H9 (cell line): ENCODE results near the gene CRACR2A. TPM values are rescaled to one million over a fixed set of nuclear protein-coding genes. Genes with fewer than 3 reads are reported as not detected.
A peak's percentile ranks its signal among the peaks of the same experiment; 100 is the strongest.

Experiments
- DNase-seq: peaks from one replicate; pipeline ENCODE4 v3.0.0-alpha.2; 2017
- H2AFZ ChIP-seq: one replicate; pipeline ENCODE4 v1.6.1; 2013; ENCODE audit warnings: mild to moderate bottlenecking, low read length, control low read depth, moderate library complexity
- H2AK5ac ChIP-seq: 2 replicates; pipeline ENCODE4 v1.6.1; 2013; ENCODE audit warnings: low read length, control low read depth, mixed read lengths; ENCODE audit not compliant: insufficient read length
- H2BK120ac ChIP-seq: one replicate; pipeline ENCODE4 v1.6.1; 2013; ENCODE audit warnings: low read depth, mild to moderate bottlenecking, low read length, control low read depth, inconsistent platforms; ENCODE audit not compliant: poor library complexity, severe bottlenecking
- H2BK12ac ChIP-seq: 2 replicates; pipeline ENCODE4 v1.6.1; 2013; ENCODE audit warnings: low read length, control low read depth, mixed read lengths, low read depth; ENCODE audit not compliant: insufficient read length
- H2BK15ac ChIP-seq: 2 replicates; pipeline ENCODE4 v1.6.1; 2013; ENCODE audit warnings: low read depth, low read length, control low read depth
- H2BK20ac ChIP-seq: one replicate; pipeline ENCODE4 v1.6.1; 2013; ENCODE audit warnings: low read depth, mild to moderate bottlenecking, low read length, control low read depth, inconsistent platforms; ENCODE audit not compliant: poor library complexity, severe bottlenecking
- H2BK5ac ChIP-seq: 2 replicates; pipeline ENCODE4 v1.6.1; 2013; ENCODE audit warnings: low read length, control low read depth, mixed read lengths; ENCODE audit not compliant: insufficient read length
- H3K14ac ChIP-seq: 2 replicates; pipeline ENCODE4 v1.6.1; 2013; ENCODE audit warnings: low read length, control low read depth; ENCODE audit not compliant: insufficient read depth
- H3K18ac ChIP-seq: 2 replicates; pipeline ENCODE4 v1.6.1; 2013; ENCODE audit warnings: low read depth, mild to moderate bottlenecking, mixed read lengths, low read length, control low read depth; ENCODE audit not compliant: insufficient read length
- H3K23ac ChIP-seq: 2 replicates; pipeline ENCODE4 v1.6.1; 2013; ENCODE audit warnings: low read length, control low read depth, mixed read lengths, low read depth; ENCODE audit not compliant: insufficient read length
- H3K23me2 ChIP-seq: 2 replicates; pipeline ENCODE4 v1.6.1; 2013; ENCODE audit warnings: low read depth, mild to moderate bottlenecking, mixed read lengths, low read length, control low read depth; ENCODE audit not compliant: insufficient read length, poor library complexity, severe bottlenecking
- H3K27ac ChIP-seq: 2 replicates; pipeline ENCODE4 v1.5.1; 2013; ENCODE audit warnings: low read length, control low read depth, mixed read lengths, low read depth; ENCODE audit not compliant: insufficient read length
- H3K27me3 ChIP-seq: 2 replicates; pipeline ENCODE4 v1.6.1; 2013; ENCODE audit warnings: low read length, control low read depth, inconsistent platforms; ENCODE audit not compliant: insufficient read depth
- H3K4ac ChIP-seq: 2 replicates; pipeline ENCODE4 v1.6.1; 2013; ENCODE audit warnings: low read depth, mild to moderate bottlenecking, control low read depth, inconsistent platforms, low read length, moderate library complexity
- H3K4me1 ChIP-seq: 2 replicates; pipeline ENCODE4 v1.6.1; 2013; ENCODE audit warnings: low read length, control low read depth, inconsistent platforms; ENCODE audit not compliant: insufficient read depth
- H3K4me2 ChIP-seq: 2 replicates; pipeline ENCODE4 v1.6.1; 2013; ENCODE audit warnings: low read length, control low read depth, mixed read lengths; ENCODE audit not compliant: insufficient read length, insufficient read depth
- H3K56ac ChIP-seq: 2 replicates; pipeline ENCODE4 v1.6.1; 2013; ENCODE audit warnings: low read depth, mild to moderate bottlenecking, mixed read lengths, low read length, control low read depth; ENCODE audit not compliant: insufficient read length
- H3K79me1 ChIP-seq: 2 replicates; pipeline ENCODE4 v1.6.1; 2013; ENCODE audit warnings: low read depth, mild to moderate bottlenecking, moderate library complexity, low read length, control low read depth, inconsistent platforms; ENCODE audit not compliant: insufficient read depth, poor library complexity, severe bottlenecking
- H3K79me2 ChIP-seq: 2 replicates; pipeline ENCODE4 v1.6.1; 2013; ENCODE audit warnings: low read length, control low read depth, inconsistent platforms; ENCODE audit not compliant: insufficient read depth
- H3K9ac ChIP-seq: 2 replicates; pipeline ENCODE4 v1.6.1; 2013; ENCODE audit warnings: low read length, control low read depth, mixed read lengths; ENCODE audit not compliant: insufficient read length; ENCODE audit errors: extremely low read depth
- H3K9me3 ChIP-seq: one replicate; pipeline ENCODE4 v1.6.1; 2013; ENCODE audit warnings: low read depth, low read length, inconsistent platforms; ENCODE audit not compliant: control insufficient read depth
- H3T11ph ChIP-seq: one replicate; pipeline ENCODE4 v1.6.1; 2013; ENCODE audit warnings: mild to moderate bottlenecking, low read length, control low read depth, inconsistent platforms
- H4K20me1 ChIP-seq: one replicate; pipeline ENCODE4 v1.6.1; 2013; ENCODE audit not compliant: control insufficient read depth, insufficient read length, insufficient read depth
- H4K5ac ChIP-seq: 2 replicates; pipeline ENCODE4 v1.6.1; 2013; ENCODE audit warnings: low read depth, mild to moderate bottlenecking, mixed read lengths, low read length, control low read depth; ENCODE audit not compliant: insufficient read length
- H4K8ac ChIP-seq: replicated peaks from 2 replicates; pipeline ENCODE4 v1.6.1; 2013; ENCODE audit warnings: low read length, control low read depth, mixed read lengths, low read depth; ENCODE audit not compliant: insufficient read length
- H4K91ac ChIP-seq: 2 replicates; pipeline ENCODE4 v1.6.1; 2013; ENCODE audit warnings: low read depth, mild to moderate bottlenecking, moderate library complexity, mixed read lengths, low read length, control low read depth; ENCODE audit not compliant: insufficient read length
- H3K27ac Mint-ChIP-seq, 3 experiments: 2 replicates in 2 of 3; 3 replicates in 1 of 3; pipeline ENCODE4 v1.8.0; 2020 to 2021; ENCODE audit warnings: mixed read lengths in 3 of 3, mild to moderate bottlenecking in 1 of 3, moderate library complexity in 1 of 3
- H3K27me3 Mint-ChIP-seq: 2 replicates; pipeline ENCODE4 v1.8.0; 2021; ENCODE audit warnings: low read depth, mild to moderate bottlenecking, moderate library complexity, mixed read lengths
- H3K36me3 Mint-ChIP-seq, 3 experiments: 2 replicates in 2 of 3; 3 replicates in 1 of 3; pipeline ENCODE4 v1.8.0; 2020 to 2021; ENCODE audit warnings: low read depth in 3 of 3, mixed read lengths in 3 of 3; ENCODE audit not compliant: insufficient read depth in 1 of 3
- H3K4me1 Mint-ChIP-seq, 2 experiments: 2 replicates each; pipeline ENCODE4 v1.8.0; 2020; ENCODE audit warnings: mixed read lengths in 2 of 2
- H3K4me3 Mint-ChIP-seq, 2 experiments: 2 replicates in 1 of 2; 3 replicates in 1 of 2; pipeline ENCODE4 v1.8.0; 2020 to 2021; ENCODE audit warnings: mild to moderate bottlenecking in 2 of 2, mixed read lengths in 2 of 2, moderate library complexity in 1 of 2
- H3K9me3 Mint-ChIP-seq, 2 experiments: 2 replicates in 1 of 2; 3 replicates in 1 of 2; pipeline ENCODE4 v1.8.0; 2020; ENCODE audit warnings: mild to moderate bottlenecking in 2 of 2, mixed read lengths in 2 of 2, moderate library complexity in 1 of 2
- WGBS: extraction: QIAGEN DNeasy Blood & Tissue Kit; methylation state at CpG from one replicate; pipeline ENCODE4 v1.1.7; 2013; ENCODE audit warnings: missing lambda C conversion rate, low lambda C conversion rate, mixed read lengths; ENCODE audit not compliant: insufficient read length; ENCODE audit errors: extremely low coverage; 5-methylcytosine and 5-hydroxymethylcytosine counted together
- total RNA-seq: library from RNA; stranded (reverse); gene quantifications from 2 replicates; pipeline ENCODE4 v1.2.1, GENCODE V29; 2021
- TF ChIP-seq, protein P1 (sequence below): fragments of 200-600 bp; sonication (generic); conservative IDR thresholded peaks from 3 replicates; pipeline ENCODE4 v1.8.0; 2021; ENCODE audit warnings: antibody characterized with exemption, mild to moderate bottlenecking

CRACR2A gene
- total RNA-seq, 1 experiment from 2014 or later = 2.0 TPM

DNA sequence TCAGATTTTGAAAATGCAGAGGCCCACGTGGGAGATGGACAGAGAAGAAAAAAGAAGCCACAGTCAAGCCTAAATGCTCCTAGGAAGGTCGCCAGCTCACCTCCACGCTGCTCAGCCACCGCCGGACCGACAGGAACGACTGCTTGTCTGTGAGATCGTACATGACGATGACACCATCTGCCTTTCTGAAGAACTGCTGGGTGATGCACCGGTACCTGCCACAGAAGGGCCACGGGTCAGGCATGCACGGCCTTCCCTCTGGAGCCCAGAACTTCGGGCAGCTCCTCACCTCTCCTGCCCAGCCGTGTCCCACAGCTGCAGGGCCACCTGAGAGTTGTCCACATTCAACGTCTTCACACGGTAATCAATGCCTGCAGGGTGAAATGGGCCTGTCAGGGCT lies 125.6 kb downstream of the CRACR2A start:
- Mint-ChIP-seq H3K4me1 (peaks cover 9 to 16% of the 10 kb centered on the region in 2 experiments), H3K36me3 (no peaks in the 10 kb centered on the region), H3K27ac (0 out of 7 replicates have a peak overlapping the region, but pooled peaks of 1 of the 3 experiments have one; percentile 23), H3K9me3 (no peaks in the 10 kb centered on the region), H3K27me3 (no peaks in the 10 kb centered on the region; the same call in 1 of the 2 replicates), H3K4me3 (no peak overlapping the region)
- Histone ChIP-seq H3K23me2 (no peaks in the 10 kb centered on the region), H2BK5ac (no peak overlapping the region), H4K5ac (no peak overlapping the region), H4K8ac (no peak overlapping the region), H3K79me1 (no peaks in the 10 kb centered on the region), H3T11ph (no peak overlapping the region), H3K56ac (no peak overlapping the region), H3K9me3 (no peaks in the 10 kb centered on the region), H2BK15ac (no peak overlapping the region), H3K27ac (no peak overlapping the region), H2AFZ (no peak overlapping the region), H3K4me1 (no peaks in the 10 kb centered on the region; the same call in 1 of the 2 replicates), H3K14ac (no peak overlapping the region), H4K91ac (no peak overlapping the region), H4K20me1 (no peaks in the 10 kb centered on the region), H2BK20ac (no peak overlapping the region), H2AK5ac (no peak overlapping the region), H3K23ac (no peak overlapping the region), H2BK120ac (no peak overlapping the region), H3K4ac (no peak overlapping the region), H3K18ac (no peak overlapping the region), H3K79me2 (no peaks in the 10 kb centered on the region), H3K9ac (no peak overlapping the region), H3K4me2 (no peak overlapping the region), H3K27me3 (no peaks in the 10 kb centered on the region), H2BK12ac (no peak overlapping the region)
- TF ChIP-seq, protein P1, sequence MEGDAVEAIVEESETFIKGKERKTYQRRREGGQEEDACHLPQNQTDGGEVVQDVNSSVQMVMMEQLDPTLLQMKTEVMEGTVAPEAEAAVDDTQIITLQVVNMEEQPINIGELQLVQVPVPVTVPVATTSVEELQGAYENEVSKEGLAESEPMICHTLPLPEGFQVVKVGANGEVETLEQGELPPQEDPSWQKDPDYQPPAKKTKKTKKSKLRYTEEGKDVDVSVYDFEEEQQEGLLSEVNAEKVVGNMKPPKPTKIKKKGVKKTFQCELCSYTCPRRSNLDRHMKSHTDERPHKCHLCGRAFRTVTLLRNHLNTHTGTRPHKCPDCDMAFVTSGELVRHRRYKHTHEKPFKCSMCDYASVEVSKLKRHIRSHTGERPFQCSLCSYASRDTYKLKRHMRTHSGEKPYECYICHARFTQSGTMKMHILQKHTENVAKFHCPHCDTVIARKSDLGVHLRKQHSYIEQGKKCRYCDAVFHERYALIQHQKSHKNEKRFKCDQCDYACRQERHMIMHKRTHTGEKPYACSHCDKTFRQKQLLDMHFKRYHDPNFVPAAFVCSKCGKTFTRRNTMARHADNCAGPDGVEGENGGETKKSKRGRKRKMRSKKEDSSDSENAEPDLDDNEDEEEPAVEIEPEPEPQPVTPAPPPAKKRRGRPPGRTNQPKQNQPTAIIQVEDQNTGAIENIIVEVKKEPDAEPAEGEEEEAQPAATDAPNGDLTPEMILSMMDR = no peak
- DNase-seq = no peak
- WGBS = no CpG with 5 or more reads among the region's 16 CpGs
